NCI-H1930 (cell line): ENCODE data around the gene KRT3.

ENCODE experiments used
- DNase-seq, 2 experiments: peaks; one replicate each; lab custom pipeline; 2025; lab: John Stamatoyannopoulos, UW

The KRT3 gene

GRCh38 chr12:52795694-52796428 lies at the start of gene KRT3:
Gene KRT3 (minus strand): TSS chr12:52796117. CDS start chr12:52796042, 75 bp downstream.
- DNase-seq, result no peak

- DNase-seq, result no peak
These were observed 48.5 kb upstream of the KRT3 start for GRCh38 chr12:52844386-52844785.

- no peak for DNase-seq
These were observed 43.7 kb upstream of the KRT3 start for GRCh38 chr12:52839436-52840105.

- DNase-seq, result no peak
These were observed 42.9 kb upstream of the KRT3 start for GRCh38 chr12:52838609-52839435.

GRCh38 chr12:52837781-52838608 lies 42.1 kb upstream of the KRT3 start:
- no peak for DNase-seq

- no peak for DNase-seq
These were observed 41.5 kb upstream of the KRT3 start for GRCh38 chr12:52837413-52837741.

GRCh38 chr12:52836491-52837412 lies 40.8 kb upstream of the KRT3 start:
- no peak for DNase-seq

GRCh38 chr12:52836042-52836466 lies 40.1 kb upstream of the KRT3 start:
- no peak for DNase-seq

GRCh38 chr12:52835271-52836041 lies 39.5 kb upstream of the KRT3 start:
- no peak for DNase-seq

- no peak for DNase-seq
These were observed 38.7 kb upstream of the KRT3 start for GRCh38 chr12:52834727-52835001.

GRCh38 chr12:52833922-52834726 lies 38.2 kb upstream of the KRT3 start, which contains the start of gene KRT79:
Gene KRT79 (minus strand): TSS chr12:52834311. CDS start chr12:52834260, 51 bp downstream.
- no peak for DNase-seq

GRCh38 chr12:52832985-52833905 lies 37.3 kb upstream of the KRT3 start:
- DNase-seq, result no peak

GRCh38 chr12:52832451-52832850 lies 36.5 kb upstream of the KRT3 start:
- no peak for DNase-seq

GRCh38 chr12:52831251-52831650 lies 35.3 kb upstream of the KRT3 start:
- DNase-seq, result no peak

- DNase-seq, result no peak
These were observed 34.3 kb upstream of the KRT3 start for GRCh38 chr12:52829986-52830770.

GRCh38 chr12:52828591-52829021 lies 32.7 kb upstream of the KRT3 start:
- DNase-seq, result no peak

GRCh38 chr12:52828156-52828555 lies 32.2 kb upstream of the KRT3 start:
- DNase-seq, result no peak
